GM12891 (cell line): Measurements from ENCODE around the gene COL1A2.

Experiments used
- POLR2A ChIP-seq: IDR thresholded peaks from 2 replicates; pipeline ENCODE4 v1.6.1; 2011; ENCODE audit warnings: low read depth, low read length, control low read depth
- SPI1 ChIP-seq: IDR thresholded peaks from 2 replicates; pipeline ENCODE4 v1.6.1; 2011; ENCODE audit warnings: low read depth, low read length, control low read depth

DNA sequence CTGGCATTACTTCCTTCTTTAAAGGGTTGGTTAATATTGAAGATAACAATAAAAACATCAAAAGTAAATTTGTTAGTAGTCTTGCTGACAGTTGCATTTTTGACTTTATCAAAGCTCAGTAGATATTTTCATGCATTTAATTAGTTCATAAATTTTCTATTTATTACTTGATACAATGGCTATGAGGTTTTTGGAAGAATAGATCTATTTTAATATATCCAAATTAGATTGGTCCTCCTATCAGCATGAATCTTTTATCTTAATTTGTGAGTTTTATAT is 16.4 kb downstream of the COL1A2 start:
- no peak for TF ChIP-seq POLR2A
- no peak for TF ChIP-seq SPI1
